ENCODE measurements around the gene TK1. TPM values are rescaled to one million over a fixed set of nuclear protein-coding genes. Genes with fewer than 3 reads are reported as not detected.

The TK1 gene
- total RNA-seq, 1 experiment from 2014 or later: 153 TPM

DNA sequence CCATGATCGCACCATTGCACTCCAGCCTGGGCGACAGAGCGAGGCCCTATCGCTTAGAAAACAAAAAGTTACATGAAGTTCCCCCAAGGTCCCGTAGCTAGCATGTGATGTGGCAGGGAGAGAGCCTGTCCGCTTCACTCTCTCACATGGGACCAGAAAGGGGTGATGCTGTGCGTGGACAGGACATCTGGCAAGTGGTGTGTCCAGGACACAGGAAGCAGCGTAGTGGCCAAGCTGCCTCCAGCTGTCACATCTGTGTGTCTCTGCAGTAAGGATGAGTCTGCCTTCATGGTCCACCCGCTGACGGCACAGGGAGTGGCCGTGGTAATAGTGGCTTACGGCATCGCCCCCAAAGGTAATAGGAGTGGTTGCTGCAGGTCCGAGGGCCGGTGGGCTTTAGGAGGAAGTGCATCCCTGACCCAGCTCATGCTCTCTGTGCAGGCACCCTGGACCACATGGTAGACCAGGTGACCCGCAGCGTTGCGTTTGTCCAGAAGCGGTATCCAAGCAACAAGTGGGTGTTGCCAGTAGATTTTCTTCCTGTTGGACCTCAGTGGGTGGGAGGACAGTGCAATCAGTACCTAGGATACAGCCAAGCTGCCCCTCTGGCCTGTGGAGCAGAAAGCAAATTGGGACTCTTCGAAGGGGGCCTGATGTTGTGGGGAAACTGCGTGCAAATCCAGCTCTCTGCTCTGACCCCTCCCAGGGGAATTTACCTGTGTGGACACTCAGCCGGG, 17.7 kb upstream of the TK1 start:
- H3K9me3 ChIP-seq (ENCODE audit: control insufficient read depth, insufficient read depth, low read depth, low read length): no peaks in the 10 kb centered on the region
- no TSS peak for BruUV-seq (replicated peaks)
- in situ Hi-C loops (cut with HindIII; ENCODE audit: low pct_unique_long_range_greater_than_20kb, low sequenced_read_pairs): no loop called here
- intact Hi-C loops (cut with micrococcal nuclease; ENCODE audit: unreplicated experiment): no loop called here
- ChIA-PET CTCF (no interaction called here), POLR2A (interaction anchor here (0.6 kb wide), 1 partner anchor 338 kb away, joined by 3 read pairs; no protein-coding TSS in a partner anchor)
- no peak for DNase-seq (ENCODE audit: low read depth, low spot score)
- ATAC-seq: 0 out of 2 replicates have a peak, but pooled peaks have one; percentile 17
- no peaks in the 10 kb centered on the region for H3K4me1 ChIP-seq (ENCODE audit: control insufficient read depth, insufficient read depth, low read length)
- no peak overlapping the region for H3K4me3 ChIP-seq (ENCODE audit: low read depth in 2 of 2, low read length in 2 of 2)
- TF ChIP-seq TCF7L2 (IDR thresholded peaks at IDR 0.05; ENCODE audit: low read depth, low read length) (no peak), SIN3A (IDR thresholded peaks at IDR 0.05; ENCODE audit: borderline replicate concordance, insufficient read depth, low read depth, low read length) (no peak), POLR2AphosphoS5 (IDR thresholded peaks at IDR 0.05; ENCODE audit: low read depth, low read length) (no peak)
- TF ChIP-seq, protein P1, sequence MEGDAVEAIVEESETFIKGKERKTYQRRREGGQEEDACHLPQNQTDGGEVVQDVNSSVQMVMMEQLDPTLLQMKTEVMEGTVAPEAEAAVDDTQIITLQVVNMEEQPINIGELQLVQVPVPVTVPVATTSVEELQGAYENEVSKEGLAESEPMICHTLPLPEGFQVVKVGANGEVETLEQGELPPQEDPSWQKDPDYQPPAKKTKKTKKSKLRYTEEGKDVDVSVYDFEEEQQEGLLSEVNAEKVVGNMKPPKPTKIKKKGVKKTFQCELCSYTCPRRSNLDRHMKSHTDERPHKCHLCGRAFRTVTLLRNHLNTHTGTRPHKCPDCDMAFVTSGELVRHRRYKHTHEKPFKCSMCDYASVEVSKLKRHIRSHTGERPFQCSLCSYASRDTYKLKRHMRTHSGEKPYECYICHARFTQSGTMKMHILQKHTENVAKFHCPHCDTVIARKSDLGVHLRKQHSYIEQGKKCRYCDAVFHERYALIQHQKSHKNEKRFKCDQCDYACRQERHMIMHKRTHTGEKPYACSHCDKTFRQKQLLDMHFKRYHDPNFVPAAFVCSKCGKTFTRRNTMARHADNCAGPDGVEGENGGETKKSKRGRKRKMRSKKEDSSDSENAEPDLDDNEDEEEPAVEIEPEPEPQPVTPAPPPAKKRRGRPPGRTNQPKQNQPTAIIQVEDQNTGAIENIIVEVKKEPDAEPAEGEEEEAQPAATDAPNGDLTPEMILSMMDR (IDR thresholded peaks at IDR 0.05): no peak
- TF ChIP-seq, protein P2, sequence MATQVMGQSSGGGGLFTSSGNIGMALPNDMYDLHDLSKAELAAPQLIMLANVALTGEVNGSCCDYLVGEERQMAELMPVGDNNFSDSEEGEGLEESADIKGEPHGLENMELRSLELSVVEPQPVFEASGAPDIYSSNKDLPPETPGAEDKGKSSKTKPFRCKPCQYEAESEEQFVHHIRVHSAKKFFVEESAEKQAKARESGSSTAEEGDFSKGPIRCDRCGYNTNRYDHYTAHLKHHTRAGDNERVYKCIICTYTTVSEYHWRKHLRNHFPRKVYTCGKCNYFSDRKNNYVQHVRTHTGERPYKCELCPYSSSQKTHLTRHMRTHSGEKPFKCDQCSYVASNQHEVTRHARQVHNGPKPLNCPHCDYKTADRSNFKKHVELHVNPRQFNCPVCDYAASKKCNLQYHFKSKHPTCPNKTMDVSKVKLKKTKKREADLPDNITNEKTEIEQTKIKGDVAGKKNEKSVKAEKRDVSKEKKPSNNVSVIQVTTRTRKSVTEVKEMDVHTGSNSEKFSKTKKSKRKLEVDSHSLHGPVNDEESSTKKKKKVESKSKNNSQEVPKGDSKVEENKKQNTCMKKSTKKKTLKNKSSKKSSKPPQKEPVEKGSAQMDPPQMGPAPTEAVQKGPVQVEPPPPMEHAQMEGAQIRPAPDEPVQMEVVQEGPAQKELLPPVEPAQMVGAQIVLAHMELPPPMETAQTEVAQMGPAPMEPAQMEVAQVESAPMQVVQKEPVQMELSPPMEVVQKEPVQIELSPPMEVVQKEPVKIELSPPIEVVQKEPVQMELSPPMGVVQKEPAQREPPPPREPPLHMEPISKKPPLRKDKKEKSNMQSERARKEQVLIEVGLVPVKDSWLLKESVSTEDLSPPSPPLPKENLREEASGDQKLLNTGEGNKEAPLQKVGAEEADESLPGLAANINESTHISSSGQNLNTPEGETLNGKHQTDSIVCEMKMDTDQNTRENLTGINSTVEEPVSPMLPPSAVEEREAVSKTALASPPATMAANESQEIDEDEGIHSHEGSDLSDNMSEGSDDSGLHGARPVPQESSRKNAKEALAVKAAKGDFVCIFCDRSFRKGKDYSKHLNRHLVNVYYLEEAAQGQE (IDR thresholded peaks at IDR 0.05; ENCODE audit: insufficient read depth in 1 of 2, low read depth in 2 of 2, low read length in 1 of 2): no peak
- H3K27me3 ChIP-seq (ENCODE audit: control insufficient read depth, insufficient read depth, low read length): no peaks in the 10 kb centered on the region
- H3K27ac ChIP-seq (ENCODE audit: low read length): no peak overlapping the region
- H3K36me3 ChIP-seq (ENCODE audit: control insufficient read depth, insufficient read depth, low read length): no peaks in the 10 kb centered on the region

DNA sequence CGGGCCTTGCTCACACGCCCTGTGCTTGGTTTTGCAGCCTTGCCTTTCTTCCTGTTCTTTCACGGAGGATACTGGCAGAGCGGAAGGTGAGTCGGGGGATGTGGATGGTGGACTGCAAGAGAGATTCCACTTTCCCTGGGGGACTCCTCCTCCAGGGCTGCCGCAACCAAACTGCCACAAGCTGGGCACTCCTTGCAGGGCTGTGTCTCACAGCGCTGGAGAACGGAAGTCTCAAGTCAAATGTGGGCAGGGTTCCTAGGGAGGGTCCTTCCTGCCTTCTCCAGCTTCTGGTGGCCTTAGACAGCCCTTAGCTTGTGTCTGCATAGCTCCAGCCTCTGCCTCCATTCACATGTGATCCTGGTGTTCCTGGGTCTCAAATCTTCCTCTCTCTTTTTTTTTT, 15.8 kb upstream of the TK1 start:
- no peaks in the 10 kb centered on the region for H3K36me3 ChIP-seq (ENCODE audit: control insufficient read depth, insufficient read depth, low read length)
- ATAC-seq (no peak), DNase-seq (ENCODE audit: low read depth, low spot score) (no peak)
- BruUV-seq (replicated peaks): no TSS peak
- H3K27ac ChIP-seq (ENCODE audit: low read length): no peak overlapping the region
- in situ Hi-C loops (cut with HindIII; ENCODE audit: low pct_unique_long_range_greater_than_20kb, low sequenced_read_pairs): no loop called here
- intact Hi-C loops (cut with micrococcal nuclease; ENCODE audit: unreplicated experiment): no loop called here
- no peak overlapping the region for H3K4me3 ChIP-seq (ENCODE audit: low read depth in 2 of 2, low read length in 2 of 2)
- H3K27me3 ChIP-seq (ENCODE audit: control insufficient read depth, insufficient read depth, low read length): no peaks in the 10 kb centered on the region
- ChIA-PET POLR2A (interaction anchor here (0.6 to 0.7 kb wide), 3 partner anchors 18 to 281 kb away, joined by 9 to 17 read pairs (median 15); no protein-coding TSS in a partner anchor), CTCF (interaction anchor here (0.7 to 0.8 kb wide), 2 partner anchors 16 to 172 kb away, joined by 12 to 17 read pairs; no protein-coding TSS in a partner anchor)
- no peaks in the 10 kb centered on the region for H3K4me1 ChIP-seq (ENCODE audit: control insufficient read depth, insufficient read depth, low read length)
- TF ChIP-seq, protein P2 (IDR thresholded peaks at IDR 0.05; ENCODE audit: insufficient read depth in 1 of 2, low read depth in 2 of 2, low read length in 1 of 2): no peak
- TF ChIP-seq, protein P1 (IDR thresholded peaks at IDR 0.05): no peak
- TF ChIP-seq POLR2AphosphoS5 (IDR thresholded peaks at IDR 0.05; ENCODE audit: low read depth, low read length): no peak
- no peak for TF ChIP-seq SIN3A (IDR thresholded peaks at IDR 0.05; ENCODE audit: borderline replicate concordance, insufficient read depth, low read depth, low read length)
- no peak for TF ChIP-seq TCF7L2 (IDR thresholded peaks at IDR 0.05; ENCODE audit: low read depth, low read length)
- H3K9me3 ChIP-seq (ENCODE audit: control insufficient read depth, insufficient read depth, low read depth, low read length): no peaks in the 10 kb centered on the region
